Testis (tissue), 3 donors: Measurements from ENCODE around the gene C14orf39. TPM values are rescaled to one million over a fixed set of nuclear protein-coding genes. Genes with fewer than 3 reads are reported as not detected.

ENCODE experiments used
- DNase-seq: peaks from one replicate; pipeline ENCODE4 v3.0.0-alpha.2; 2019
- H3K27ac ChIP-seq, 2 donors: fragments of 200-600 bp; sonication (generic); one replicate each; pipeline ENCODE4 v1.5.1; 2019
- H3K27me3 ChIP-seq: fragments of 200-600 bp; sonication (generic); one replicate; pipeline ENCODE4 v1.5.1; 2019
- H3K36me3 ChIP-seq: fragments of 200-600 bp; sonication (generic); one replicate; pipeline ENCODE4 v1.5.1; 2017; ENCODE audit warnings: low read depth; ENCODE audit errors: missing control alignments
- H3K4me1 ChIP-seq: fragments of 200-600 bp; sonication (generic); one replicate; pipeline ENCODE4 v1.5.1; 2019
- H3K4me3 ChIP-seq, 2 donors: fragments of 200-600 bp; sonication (generic); one replicate each; pipeline ENCODE4 v1.5.1; 2017 to 2019
- H3K9me3 ChIP-seq: fragments of 200-600 bp; sonication (generic); one replicate; pipeline ENCODE4 v1.5.1; 2017
- CTCF ChIP-seq, 3 experiments: fragments of 450-650 bp in 2 of 3; fragments of 200-600 bp in 1 of 3; sonication (generic) in 1 of 3; IDR thresholded peaks; one replicate each; pipeline ENCODE4 v1.5.1; 2016 to 2019; ENCODE audit warnings: antibody characterized with exemption in 3 of 3, mild to moderate bottlenecking in 2 of 3, moderate library complexity in 1 of 3
- POLR2A ChIP-seq: fragments of 450-650 bp; IDR thresholded peaks from one replicate; pipeline ENCODE4 v1.6.1; 2017; ENCODE audit warnings: antibody characterized with exemption, mild to moderate bottlenecking, moderate library complexity
- WGBS, 2 donors: methylation state at CpG; one replicate each; pipeline ENCODE4 v1.1.5; 2018; 5-methylcytosine and 5-hydroxymethylcytosine counted together
- intact Hi-C: fragments of 100-400 bp; cut with DNase I; formaldehyde crosslinking; loops from one replicate; pipeline ENCODE4 v1.15.1; 2023; ENCODE audit warnings: low total_unique reads
- polyA plus RNA-seq: library from polyadenylated mRNA; stranded (reverse); fragments of 350-450 nt; fragmentation: Illumina TruSeq; extraction: RNeasy Lipid Tissue Mini Kit (QIAGEN cat#74804); gene quantifications from one replicate; pipeline ENCODE4 v1.2.3, GENCODE V29; 2014; ENCODE audit warnings: low read depth, low replicate concordance; ENCODE audit not compliant: insufficient read depth
- total RNA-seq, 2 donors: library from RNA; depleted of rRNA; stranded (reverse); fragments of >200 nt; gene quantifications; one replicate each; pipeline ENCODE4 v1.2.3, GENCODE V29; 2016

Gene C14orf39
- total and polyA plus RNA-seq, 3 donors from 2014 or later = 9.5 to 12.9 (median 12.1) TPM

DNA sequence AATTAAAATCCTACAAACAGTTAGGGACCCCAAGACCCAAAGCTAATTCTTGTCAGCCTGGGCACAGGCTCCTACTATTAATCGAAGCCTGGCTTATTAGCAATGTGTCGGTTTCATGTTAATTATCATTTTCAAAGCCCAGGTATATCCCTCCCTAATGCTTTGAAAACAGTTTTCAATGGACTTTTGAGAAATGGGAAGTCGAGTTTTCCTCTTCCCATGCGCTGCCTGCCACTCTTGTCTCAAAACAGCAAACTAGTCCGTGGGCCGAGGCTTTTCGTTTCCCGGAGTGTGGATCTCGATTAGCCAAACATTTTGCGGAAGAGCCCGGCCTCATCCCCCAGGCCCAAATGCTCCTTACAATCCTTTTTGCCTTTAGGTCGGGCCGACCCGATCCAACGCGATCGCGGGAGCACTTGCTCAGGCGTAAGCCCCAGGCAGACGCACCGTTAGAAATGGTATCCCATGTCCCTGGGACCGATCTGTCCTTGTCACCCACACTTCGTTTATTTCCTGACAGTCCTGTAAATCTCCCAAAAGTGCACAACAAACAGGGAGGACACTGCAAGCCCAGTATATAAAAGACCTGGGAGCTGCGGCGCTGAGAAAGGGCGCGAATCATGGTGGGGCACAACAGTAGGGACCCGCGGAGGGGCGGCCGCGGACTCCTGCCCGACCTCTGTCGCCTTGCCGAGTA is 24.5 kb upstream of the C14orf39 start:
- TF ChIP-seq POLR2A (no peak), CTCF (IDR thresholded peaks at IDR 0.05) (no peak)
- 4 to 5% methylated on average over 16 to 35 of the region's 35 CpGs for WGBS, 2 donors
- Histone ChIP-seq H3K4me3 (peak overlapping the region in 1 of 2 donors; percentile 39), H3K4me1 (peaks cover 5% of the 10 kb centered on the region), H3K36me3 (no peaks in the 10 kb centered on the region), H3K9me3 (no peaks in the 10 kb centered on the region), H3K27me3 (no peaks in the 10 kb centered on the region), H3K27ac (no peak overlapping the region)
- intact Hi-C loops = no loop called here
- DNase-seq = no peak

- TF ChIP-seq POLR2A = no peak
- no peak for TF ChIP-seq CTCF (IDR thresholded peaks at IDR 0.05)
- 2 to 5% methylated on average over 4 to 55 of the region's 58 CpGs for WGBS, 2 donors
- DNase-seq = no peak
- Histone ChIP-seq H3K27ac (no peak overlapping the region), H3K9me3 (no peaks in the 10 kb centered on the region), H3K36me3 (no peaks in the 10 kb centered on the region), H3K4me3 (peak overlapping the region in 1 of 2 donors; percentile 39), H3K4me1 (peaks cover 5% of the 10 kb centered on the region), H3K27me3 (no peaks in the 10 kb centered on the region)
- intact Hi-C loops = no loop called here
Observed at GRCh38 chr14:60509438-60510253, 23.8 kb upstream of the C14orf39 start.

DNA sequence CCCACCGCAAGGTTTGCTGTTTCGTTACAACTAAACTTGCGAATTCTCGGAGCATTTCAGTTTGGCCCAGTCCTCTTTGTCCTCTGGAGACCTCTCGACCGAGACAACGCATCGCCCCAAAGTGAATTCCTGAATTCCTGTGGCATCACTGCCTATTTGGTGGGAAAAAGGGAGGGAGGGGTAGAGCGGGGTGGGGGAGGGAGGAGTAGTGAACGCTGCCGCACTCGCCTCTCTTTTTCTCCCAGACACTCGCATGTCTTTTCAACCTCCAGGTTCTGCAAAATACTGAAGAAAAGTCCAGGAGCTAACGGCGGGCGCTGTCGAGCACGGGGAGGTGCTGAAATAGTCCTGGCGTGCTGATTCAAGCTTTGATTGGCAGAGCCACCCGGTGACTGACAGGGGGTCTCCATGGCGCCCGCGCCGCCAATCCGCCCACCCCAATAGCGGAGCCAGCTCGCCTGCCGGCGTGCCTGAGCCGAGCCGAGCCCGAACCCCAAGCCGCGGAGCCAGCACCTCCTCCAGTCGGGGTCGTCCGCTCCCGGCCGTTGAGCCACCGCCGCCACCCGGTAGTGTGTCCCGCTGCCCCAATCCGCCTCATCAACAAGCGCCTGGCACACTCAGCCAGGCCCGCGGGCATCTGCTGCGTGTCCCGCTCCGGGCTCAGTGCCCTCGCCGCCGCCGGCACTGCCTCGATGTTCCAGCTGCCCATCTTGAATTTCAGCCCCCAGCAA is 23.0 kb upstream of the C14orf39 start, which contains the start of gene SIX6:
TSS of gene SIX6 (plus strand) at position 440 of the 731 bp plus-strand sequence. CDS start at position 693, 253 bp downstream.
- DNase-seq = peak; percentile 38
- intact Hi-C loops = no loop called here
- no peak for TF ChIP-seq CTCF (IDR thresholded peaks at IDR 0.05)
- TF ChIP-seq POLR2A = no peak
- 2 to 3% methylated on average over 27 to 55 of the region's 55 CpGs for WGBS, 2 donors
- Histone ChIP-seq H3K9me3 (no peaks in the 10 kb centered on the region), H3K4me1 (peaks cover 5% of the 10 kb centered on the region), H3K36me3 (no peaks in the 10 kb centered on the region), H3K27me3 (no peaks in the 10 kb centered on the region), H3K27ac (no peak within 1 kb of the TSS), H3K4me3 (peak within 1 kb of the TSS in 1 of 2 donors; percentile 39)

GRCh38 chr14:60508363-60508706 is 22.5 kb upstream of the C14orf39 start:
- Histone ChIP-seq H3K9me3 (no peaks in the 10 kb centered on the region), H3K27me3 (no peaks in the 10 kb centered on the region), H3K4me3 (no peak overlapping the region), H3K27ac (no peak overlapping the region), H3K4me1 (peaks cover 5% of the 10 kb centered on the region), H3K36me3 (no peaks in the 10 kb centered on the region)
- WGBS, 2 donors = 3% methylated on average over 5 of the region's 5 CpGs
- TF ChIP-seq CTCF (IDR thresholded peaks at IDR 0.05) (no peak), POLR2A (no peak)
- DNase-seq = no peak
- intact Hi-C loops = no loop called here
